HG03135 (cell line): ENCODE results near the gene LARGE1.

Experiments used
- ATAC-seq: cut with Tn5 transposase; IDR thresholded peaks from one replicate; pipeline ENCODE4 v1.9.1; 2021; ENCODE audit warnings: mild to moderate bottlenecking, moderate library complexity; ENCODE audit not compliant: unreplicated experiment

LARGE1 gene

GRCh38 chr22:33288078-33288477 lies 632.2 kb downstream of the LARGE1 start:
- no peak for ATAC-seq

DNA sequence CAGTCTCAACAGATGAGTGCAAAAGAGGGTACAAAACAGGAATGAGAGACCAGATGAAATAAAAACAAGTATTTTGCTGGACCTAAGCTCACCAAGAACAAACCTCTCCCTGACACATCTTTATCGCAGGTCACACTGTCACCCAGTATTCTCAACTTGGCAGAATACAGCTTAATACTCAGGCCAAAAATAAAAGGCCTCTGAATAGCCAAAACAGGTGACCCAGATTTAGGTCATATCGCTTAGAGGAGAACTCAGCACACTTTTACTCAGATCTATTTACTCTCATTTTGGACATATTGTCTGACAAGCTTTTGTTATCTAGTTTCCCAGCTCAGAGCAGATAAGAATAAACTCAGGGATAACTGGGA lies 645.2 kb downstream of the LARGE1 start:
- no peak for ATAC-seq

DNA sequence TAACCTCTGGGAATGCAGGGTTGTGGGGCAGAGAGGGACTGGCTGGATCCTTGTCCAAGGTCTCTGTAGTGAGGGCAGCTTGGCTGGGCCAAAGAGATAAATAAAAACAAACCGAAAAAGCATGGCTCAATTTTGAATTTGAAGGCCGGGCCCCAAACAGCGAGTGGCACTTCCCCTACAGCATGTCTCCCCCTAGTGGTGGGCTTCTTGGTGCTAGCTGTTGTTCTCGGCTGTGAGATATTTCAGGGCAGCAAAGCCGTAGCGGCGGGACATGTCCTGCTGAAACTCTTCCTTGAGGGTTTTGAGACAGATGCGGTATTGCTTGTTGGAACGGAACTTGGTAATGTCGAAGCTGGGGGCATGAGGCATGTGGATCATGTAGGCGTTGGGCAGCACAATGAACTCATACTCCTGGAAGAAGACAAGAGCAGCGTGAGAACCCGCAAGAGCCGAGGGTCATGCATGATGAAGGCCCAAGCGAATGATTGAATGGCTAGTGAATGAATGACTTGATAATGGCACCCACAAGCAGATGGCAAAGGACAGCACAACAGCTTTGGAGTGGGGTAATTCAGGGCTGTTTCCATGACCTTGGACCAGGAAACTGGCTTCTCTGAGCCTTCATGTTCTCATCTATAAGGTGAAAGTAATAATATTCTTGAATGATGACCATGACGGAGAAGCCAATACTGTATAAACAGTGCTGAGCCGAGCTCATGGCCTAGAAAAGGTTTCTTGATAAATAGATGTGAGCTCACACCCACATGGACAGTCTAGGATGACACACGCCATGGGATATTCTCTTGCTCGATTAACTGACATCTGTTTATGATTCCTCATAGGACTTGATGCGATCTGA lies 645.8 kb downstream of the LARGE1 start:
- no peak for ATAC-seq

- no peak for ATAC-seq
Measured at GRCh38 chr22:33272871-33273270, 647.4 kb downstream of the LARGE1 start.

DNA sequence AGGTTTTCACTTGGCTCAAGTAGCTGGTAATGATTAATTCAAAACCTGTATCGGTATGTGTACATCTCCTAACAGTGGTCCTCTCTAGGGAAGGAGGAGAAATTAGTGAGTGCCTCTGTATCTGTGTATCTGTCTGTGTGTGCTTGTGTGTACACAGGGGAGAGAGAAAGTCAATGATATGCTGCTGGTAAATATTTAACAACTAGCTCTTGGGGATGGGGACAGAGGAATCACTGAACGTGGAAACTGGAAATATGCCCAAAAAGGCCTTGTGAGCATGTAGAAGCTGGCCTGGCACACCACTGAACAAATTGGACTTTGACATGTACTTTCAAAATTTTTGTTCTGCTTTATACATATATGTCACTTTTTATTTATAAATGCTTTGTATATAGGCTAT lies 648.1 kb downstream of the LARGE1 start:
- ATAC-seq, result peak; percentile 42

GRCh38 chr22:33271390-33272161 lies 648.7 kb downstream of the LARGE1 start:
- peak; percentile 63 for ATAC-seq

- no peak for ATAC-seq
Measured at GRCh38 chr22:33270596-33270995, 649.7 kb downstream of the LARGE1 start.

DNA sequence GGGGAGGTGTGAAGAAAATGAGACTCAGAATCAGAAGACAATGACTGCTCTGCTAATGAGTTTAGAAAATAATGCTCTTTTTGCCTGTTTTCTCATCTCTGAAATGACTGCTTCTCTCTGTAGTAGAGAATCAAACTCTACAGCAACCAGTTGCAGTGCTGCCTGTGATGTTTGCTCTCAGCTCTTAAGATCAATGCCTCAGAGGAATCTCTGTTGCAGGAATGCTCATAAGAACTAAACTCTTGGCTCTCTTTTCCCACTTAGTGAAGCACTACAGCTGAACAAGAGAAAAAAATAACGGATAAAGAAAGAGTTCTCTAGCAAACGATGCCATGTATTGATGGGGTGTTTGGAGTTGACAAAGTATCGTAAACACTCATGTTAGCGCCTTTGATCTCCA lies 658.6 kb downstream of the LARGE1 start:
- no peak for ATAC-seq

GRCh38 chr22:33260498-33260897 lies 659.8 kb downstream of the LARGE1 start:
- no peak for ATAC-seq

DNA sequence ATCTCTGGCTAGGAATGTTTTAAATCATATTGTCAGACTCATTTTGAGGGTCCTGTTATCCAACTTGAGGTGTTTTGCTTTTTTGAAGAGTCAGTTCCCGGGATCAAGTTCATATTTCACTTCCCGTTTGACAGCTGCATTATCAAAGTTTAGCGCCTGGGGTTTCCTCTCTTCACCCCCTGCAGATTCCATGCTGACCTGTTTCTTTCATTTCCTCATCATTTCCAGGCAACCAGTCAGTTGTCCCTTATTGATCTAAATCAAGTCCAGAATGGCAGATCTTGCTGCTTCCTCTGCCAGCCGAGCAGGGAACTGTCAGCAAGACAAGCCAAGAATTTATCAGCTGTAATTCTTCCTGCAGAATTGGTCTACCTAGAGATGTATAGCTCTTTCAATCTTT lies 664.5 kb downstream of the LARGE1 start:
- no peak for ATAC-seq

- ATAC-seq, result no peak
Measured at GRCh38 chr22:33248948-33249347, 671.3 kb downstream of the LARGE1 start.

DNA sequence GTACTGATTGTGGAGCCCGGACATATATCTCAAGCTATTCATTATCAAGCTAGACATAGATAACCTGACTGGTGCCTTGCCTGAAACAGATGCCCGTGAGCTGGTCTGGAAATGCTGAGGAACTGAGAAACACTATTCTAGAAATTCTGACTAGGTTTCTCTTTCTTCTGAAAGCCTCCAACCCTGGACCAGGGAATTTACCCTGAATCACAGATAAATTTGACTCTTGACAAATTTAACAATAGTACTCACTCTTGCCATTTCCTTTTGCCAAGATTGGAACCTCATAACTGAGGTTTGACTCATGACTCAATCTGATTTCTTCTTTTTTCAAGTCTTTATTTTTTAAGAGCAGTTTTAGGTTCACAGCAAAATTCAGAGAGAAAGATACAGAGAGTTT lies 672.5 kb downstream of the LARGE1 start:
- ATAC-seq, result peak; percentile 75

- ATAC-seq, result no peak
Measured at GRCh38 chr22:33242078-33242477, 678.2 kb downstream of the LARGE1 start.

- no peak for ATAC-seq
Measured at GRCh38 chr22:33240888-33241475, 679.3 kb downstream of the LARGE1 start.

DNA sequence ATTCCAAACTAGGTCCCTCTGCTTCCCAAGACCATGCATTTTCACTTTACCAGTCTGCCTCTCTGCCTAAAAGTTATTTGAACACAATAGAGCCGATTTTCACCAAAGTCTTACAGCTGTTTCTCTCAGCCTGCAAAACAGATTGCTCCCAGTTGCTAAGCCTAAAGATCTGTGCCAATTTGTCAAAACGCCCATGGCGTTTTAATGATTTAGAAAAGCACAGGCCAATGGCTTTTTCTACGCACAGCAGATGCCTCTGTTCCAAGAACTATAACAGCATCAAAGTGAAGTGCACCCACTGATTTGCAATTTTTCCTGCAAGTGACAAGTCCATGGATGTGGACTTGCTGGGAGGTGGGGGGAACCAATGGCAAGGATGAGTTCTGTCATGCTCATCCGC lies 688.2 kb downstream of the LARGE1 start:
- no peak for ATAC-seq

DNA sequence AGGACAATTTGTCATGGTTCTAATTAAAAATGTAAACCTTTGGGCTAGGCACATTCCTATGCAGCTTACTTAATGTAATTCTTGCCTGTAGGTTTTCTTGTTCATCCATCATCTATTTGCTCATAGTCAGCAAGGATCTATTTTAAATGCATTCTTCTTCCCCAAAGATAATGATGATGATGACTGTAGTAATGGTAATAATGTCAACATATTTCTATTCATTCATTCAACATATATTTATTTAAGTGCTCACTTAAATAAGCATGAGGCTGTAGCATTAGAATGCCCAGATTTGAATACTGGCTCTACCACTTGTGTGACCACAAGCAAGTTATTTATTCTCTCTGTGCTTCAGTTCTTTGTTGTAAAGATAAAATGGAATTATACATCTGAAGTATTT lies 692.5 kb downstream of the LARGE1 start:
- ATAC-seq, result no peak

DNA sequence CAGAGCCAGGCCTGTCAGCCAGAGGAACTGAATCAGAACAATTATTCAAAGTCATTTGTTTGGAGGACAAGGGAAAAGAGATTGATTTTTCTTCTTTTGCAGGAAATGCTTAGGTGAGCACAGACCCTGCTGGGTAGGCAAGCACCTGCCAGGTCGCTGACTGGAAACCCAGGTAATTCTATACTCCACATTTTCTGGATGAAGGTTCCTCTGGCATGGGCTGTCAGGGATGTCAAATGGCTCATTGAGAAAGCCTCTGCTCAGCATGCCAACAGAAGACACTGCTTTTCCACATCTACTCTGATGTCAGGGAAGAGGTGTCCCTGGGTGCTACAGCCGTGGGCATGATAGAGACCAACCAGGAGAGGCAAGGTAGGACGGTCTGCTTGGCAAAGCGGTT lies 695.4 kb downstream of the LARGE1 start:
- no peak for ATAC-seq
